Measurements from ENCODE around the gene EHMT2. TPM values are rescaled to one million over a fixed set of nuclear protein-coding genes. Genes with fewer than 3 reads are reported as not detected.

The EHMT2 gene
- total RNA-seq, 1 experiment from 2014 or later = 68.3 TPM

GRCh38 chr6:31899882-31900722, 2.6 kb upstream of the EHMT2 start:
- H3K4me2 ChIP-seq = no peak overlapping the region
- intact Hi-C loops (cut with micrococcal nuclease; ENCODE audit: unreplicated experiment) = loop anchor here (5.0 kb wide), 2 partner anchors 68 to 218 kb away; partner anchors contain the start of gene LY6G5C
- POLR2A ChIA-PET (ENCODE audit: unreplicated experiment) = interaction anchor here (0.6 kb wide), 1 partner anchor 122 kb away, joined by 3 read pairs; no protein-coding TSS in a partner anchor

GRCh38 chr6:31899215-31899614, 1.7 kb upstream of the EHMT2 start:
- Histone ChIP-seq H3K9me3 (ENCODE audit: insufficient read depth, low read depth) (no peaks in the 10 kb centered on the region), H2AFZ (no peak overlapping the region), H3F3A (ENCODE audit: insufficient read depth, low read depth) (peaks cover 40% of the 10 kb centered on the region), H3K27me3 (ENCODE audit: insufficient read depth, low read depth) (no peaks in the 10 kb centered on the region), H3K36me3 (ENCODE audit: low read depth) (peaks cover 11% of the 10 kb centered on the region; the same call in 1 of the 2 replicates), H3K79me2 (ENCODE audit: low read depth) (peaks cover 30% of the 10 kb centered on the region), H4K20me1 (ENCODE audit: insufficient read depth) (no peaks in the 10 kb centered on the region), H3K27ac (no peak overlapping the region), H3K4me1 (replicated peaks; ENCODE audit: insufficient read depth) (peaks cover 28% of the 10 kb centered on the region), H3K9me2 (ENCODE audit: insufficient read depth) (no peaks in the 10 kb centered on the region), H3K4me2 (peak overlapping the region; percentile 91), H3K4me3 (no peak overlapping the region)
- intact Hi-C loops (cut with micrococcal nuclease; ENCODE audit: unreplicated experiment) = loop anchor here (5.0 kb wide), 2 partner anchors 67 to 217 kb away; partner anchors contain the start of gene LY6G5C
- ChIA-PET CTCF (no interaction called here), POLR2A (ENCODE audit: unreplicated experiment) (no interaction called here)
- TF ChIP-seq EZH2 (IDR thresholded peaks at IDR 0.05; ENCODE audit: low read depth) = no peak
- no peak for TF ChIP-seq CTCF (conservative IDR thresholded peaks at IDR 0.05)
- DNase-seq = no peak
- no TSS peak for BruUV-seq (replicated peaks)

More at GRCh38 chr6:31899882-31900722, 2.6 kb upstream of the EHMT2 start:
- no peaks in the 10 kb centered on the region for H3K9me2 ChIP-seq (ENCODE audit: insufficient read depth)
- no peaks in the 10 kb centered on the region for H3K9me3 ChIP-seq (ENCODE audit: insufficient read depth, low read depth)
- no peak for TF ChIP-seq EZH2 (IDR thresholded peaks at IDR 0.05; ENCODE audit: low read depth)
- TF ChIP-seq CTCF (conservative IDR thresholded peaks at IDR 0.05) = no peak
- CTCF ChIA-PET = no interaction called here
- H3K36me3 ChIP-seq (ENCODE audit: low read depth) = peaks cover 7% of the 10 kb centered on the region; the same call in 1 of the 2 replicates
- no peaks in the 10 kb centered on the region for H3K27me3 ChIP-seq (ENCODE audit: insufficient read depth, low read depth)
- peaks cover 30% of the 10 kb centered on the region for H3K79me2 ChIP-seq (ENCODE audit: low read depth)
- H4K20me1 ChIP-seq (ENCODE audit: insufficient read depth) = no peaks in the 10 kb centered on the region
- no peak for DNase-seq
- H3K27ac ChIP-seq = no peak overlapping the region
- peaks cover 28% of the 10 kb centered on the region for H3K4me1 ChIP-seq (replicated peaks; ENCODE audit: insufficient read depth)
- no peak overlapping the region for H3K4me3 ChIP-seq
- H2AFZ ChIP-seq = no peak overlapping the region
- BruUV-seq (replicated peaks) = no TSS peak
- H3F3A ChIP-seq (ENCODE audit: insufficient read depth, low read depth) = peaks cover 40% of the 10 kb centered on the region

GRCh38 chr6:31898383-31899011, 999 bp upstream of the EHMT2 start:
- DNase-seq = peak; percentile 21 to 75
- Histone ChIP-seq H3F3A (ENCODE audit: insufficient read depth, low read depth) (peaks cover 40% of the 10 kb centered on the region), H3K27me3 (ENCODE audit: insufficient read depth, low read depth) (no peaks in the 10 kb centered on the region), H3K4me3 (peak overlapping the region; percentile 73), H3K9me3 (ENCODE audit: insufficient read depth, low read depth) (no peaks in the 10 kb centered on the region), H4K20me1 (ENCODE audit: insufficient read depth) (no peaks in the 10 kb centered on the region), H2AFZ (peak overlapping the region; percentile 83), H3K4me1 (replicated peaks; ENCODE audit: insufficient read depth) (peaks cover 28% of the 10 kb centered on the region), H3K36me3 (ENCODE audit: low read depth) (peaks cover 12% of the 10 kb centered on the region; the same call in 1 of the 2 replicates), H3K79me2 (ENCODE audit: low read depth) (peaks cover 30% of the 10 kb centered on the region), H3K4me2 (peak overlapping the region; percentile 91), H3K27ac (0 out of 2 replicates have a peak overlapping the region, but pooled peaks have one; percentile 44), H3K9me2 (ENCODE audit: insufficient read depth) (no peaks in the 10 kb centered on the region)
- BruUV-seq (replicated peaks) = no TSS peak
- TF ChIP-seq CTCF (conservative IDR thresholded peaks at IDR 0.05) = no peak
- TF ChIP-seq EZH2 (IDR thresholded peaks at IDR 0.05; ENCODE audit: low read depth) = no peak
- intact Hi-C loops (cut with micrococcal nuclease; ENCODE audit: unreplicated experiment) = loop anchor here (5.0 kb wide), 2 partner anchors 66 to 216 kb away; partner anchors contain the start of gene LY6G5C
- CTCF ChIA-PET = interaction anchor here (0.5 to 0.8 kb wide), 3 partner anchors 30 to 128 kb away, joined by 3 to 4 read pairs (median 3); no protein-coding TSS in a partner anchor
- POLR2A ChIA-PET (ENCODE audit: unreplicated experiment) = interaction anchor here (0.6 to 1.4 kb wide), 10 partner anchors 36 to 953 kb away, joined by 3 to 18 read pairs (median 6); partner anchors contain the start of genes CLIC1, HSPA1B and NEU1
